K562 (cell line): ENCODE results near the gene ZNF581.

Experiments used
- ATF3 ChIP-seq, 2 experiments: fragments of 450-650 bp in 1 of 2; sonication (generic) in 1 of 2; formaldehyde crosslinking in 1 of 2; IDR thresholded peaks in 1 of 2; conservative IDR thresholded peaks in 1 of 2; 2 replicates each; pipeline versions ENCODE4 v1.6.1 to v1.8.1; 2016 to 2023; ENCODE audit warnings: mild to moderate bottlenecking in 2 of 2, moderate library complexity in 2 of 2, inconsistent platforms in 1 of 2, missing genetic modification reagents in 1 of 2
- CHD1 ChIP-seq: fragments of 200-600 bp; sonication (generic); IDR thresholded peaks from one replicate; pipeline ENCODE4 v1.6.1; 2012; ENCODE audit warnings: mild to moderate bottlenecking, moderate library complexity, low read length, inconsistent platforms
- CREB1 ChIP-seq, 2 experiments: sonication (generic) in 1 of 2; formaldehyde crosslinking in 1 of 2; IDR thresholded peaks; 2 replicates each; pipeline versions ENCODE4 v1.6.1 to v1.8.0; 2012 to 2022; ENCODE audit warnings: inconsistent platforms in 1 of 2, mild to moderate bottlenecking in 1 of 2, missing genetic modification reagents in 1 of 2, moderate library complexity in 1 of 2
- ESRRA ChIP-seq: fragments of 450-650 bp; IDR thresholded peaks from 2 replicates; pipeline ENCODE4 v1.6.1; 2014; ENCODE audit warnings: low read depth, mild to moderate bottlenecking, moderate library complexity, borderline replicate concordance
- GABPA ChIP-seq: fragments of 200-800 bp; sonication (Bioruptor generic); conservative IDR thresholded peaks from 2 replicates; pipeline ENCODE4 v1.6.1; 2016; ENCODE audit warnings: low read depth, missing genetic modification characterization, missing compliant biosample characterization
- MXD1 ChIP-seq: fragments of 250-450 bp; sonication (Bioruptor Pico); IDR thresholded peaks from 2 replicates; pipeline ENCODE4 v1.8.0; 2021; ENCODE audit warnings: borderline replicate concordance, mild to moderate bottlenecking, moderate library complexity; ENCODE audit not compliant: poor library complexity, severe bottlenecking
- RBM25 ChIP-seq: fragments of 200-400 bp; formaldehyde crosslinking; IDR thresholded peaks from 2 replicates; pipeline ENCODE4 v1.6.1; 2018; ENCODE audit warnings: low read length, low read depth, moderate library complexity; ENCODE audit not compliant: severe bottlenecking
- TBP ChIP-seq: optimal IDR thresholded peaks from 2 replicates; pipeline ENCODE3; 2011; ENCODE audit warnings: low read depth, low read length, improper control_type of control experiment
- ZBTB7A ChIP-seq: IDR thresholded peaks from 2 replicates; pipeline ENCODE4 v1.6.1; 2011; ENCODE audit warnings: low read depth, mild to moderate bottlenecking, low read length, moderate library complexity, borderline replicate concordance; ENCODE audit not compliant: control insufficient read depth
- ZNF583 ChIP-seq: fragments of 250-450 bp; sonication (Bioruptor Pico); IDR thresholded peaks from 2 replicates; pipeline ENCODE4 v1.4.0; 2020
- TF ChIP-seq, protein P1 (sequence below): sonication (generic); formaldehyde crosslinking; IDR thresholded peaks from 2 replicates; pipeline ENCODE4 v1.8.1; 2023; ENCODE audit warnings: mild to moderate bottlenecking, missing genetic modification reagents
- TF ChIP-seq, protein P2 (sequence below), 3 experiments: IDR thresholded peaks in 2 of 3; conservative IDR thresholded peaks in 1 of 3; 2 replicates each; pipeline ENCODE4 v1.5.1; 2011 to 2012; ENCODE audit warnings: low read length in 3 of 3, mild to moderate bottlenecking in 3 of 3, control low read depth in 2 of 3, improper control_type of control experiment in 1 of 3, inconsistent platforms in 1 of 3, low read depth in 1 of 3, mixed read lengths in 1 of 3, moderate library complexity in 1 of 3; ENCODE audit not compliant: insufficient read depth in 2 of 3
- TF ChIP-seq, protein P3 (sequence below): sonication (generic); formaldehyde crosslinking; IDR thresholded peaks from 2 replicates; pipeline ENCODE4 v1.8.0; 2022; ENCODE audit warnings: mild to moderate bottlenecking, missing genetic modification reagents
- TF ChIP-seq, protein P4 (sequence below): sonication (generic); formaldehyde crosslinking; IDR thresholded peaks from 2 replicates; pipeline ENCODE4 v1.8.0; 2022; ENCODE audit warnings: mild to moderate bottlenecking, low read depth, missing genetic modification reagents

- TF ChIP-seq ZNF583: peak; percentile 88
- no peak for TF ChIP-seq RBM25
- TF ChIP-seq, protein P1, sequence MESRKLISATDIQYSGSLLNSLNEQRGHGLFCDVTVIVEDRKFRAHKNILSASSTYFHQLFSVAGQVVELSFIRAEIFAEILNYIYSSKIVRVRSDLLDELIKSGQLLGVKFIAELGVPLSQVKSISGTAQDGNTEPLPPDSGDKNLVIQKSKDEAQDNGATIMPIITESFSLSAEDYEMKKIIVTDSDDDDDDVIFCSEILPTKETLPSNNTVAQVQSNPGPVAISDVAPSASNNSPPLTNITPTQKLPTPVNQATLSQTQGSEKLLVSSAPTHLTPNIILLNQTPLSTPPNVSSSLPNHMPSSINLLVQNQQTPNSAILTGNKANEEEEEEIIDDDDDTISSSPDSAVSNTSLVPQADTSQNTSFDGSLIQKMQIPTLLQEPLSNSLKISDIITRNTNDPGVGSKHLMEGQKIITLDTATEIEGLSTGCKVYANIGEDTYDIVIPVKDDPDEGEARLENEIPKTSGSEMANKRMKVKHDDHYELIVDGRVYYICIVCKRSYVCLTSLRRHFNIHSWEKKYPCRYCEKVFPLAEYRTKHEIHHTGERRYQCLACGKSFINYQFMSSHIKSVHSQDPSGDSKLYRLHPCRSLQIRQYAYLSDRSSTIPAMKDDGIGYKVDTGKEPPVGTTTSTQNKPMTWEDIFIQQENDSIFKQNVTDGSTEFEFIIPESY (CRISPR knock-in tag): peak; percentile 100
- TF ChIP-seq, protein P2, sequence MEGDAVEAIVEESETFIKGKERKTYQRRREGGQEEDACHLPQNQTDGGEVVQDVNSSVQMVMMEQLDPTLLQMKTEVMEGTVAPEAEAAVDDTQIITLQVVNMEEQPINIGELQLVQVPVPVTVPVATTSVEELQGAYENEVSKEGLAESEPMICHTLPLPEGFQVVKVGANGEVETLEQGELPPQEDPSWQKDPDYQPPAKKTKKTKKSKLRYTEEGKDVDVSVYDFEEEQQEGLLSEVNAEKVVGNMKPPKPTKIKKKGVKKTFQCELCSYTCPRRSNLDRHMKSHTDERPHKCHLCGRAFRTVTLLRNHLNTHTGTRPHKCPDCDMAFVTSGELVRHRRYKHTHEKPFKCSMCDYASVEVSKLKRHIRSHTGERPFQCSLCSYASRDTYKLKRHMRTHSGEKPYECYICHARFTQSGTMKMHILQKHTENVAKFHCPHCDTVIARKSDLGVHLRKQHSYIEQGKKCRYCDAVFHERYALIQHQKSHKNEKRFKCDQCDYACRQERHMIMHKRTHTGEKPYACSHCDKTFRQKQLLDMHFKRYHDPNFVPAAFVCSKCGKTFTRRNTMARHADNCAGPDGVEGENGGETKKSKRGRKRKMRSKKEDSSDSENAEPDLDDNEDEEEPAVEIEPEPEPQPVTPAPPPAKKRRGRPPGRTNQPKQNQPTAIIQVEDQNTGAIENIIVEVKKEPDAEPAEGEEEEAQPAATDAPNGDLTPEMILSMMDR (IDR thresholded peaks at IDR 0.05 in 2 of 3, conservative IDR thresholded peaks at IDR 0.05 in 1 of 3; ENCODE audit: insufficient read depth in 2 of 3, low read depth in 1 of 3, low read length in 3 of 3): peak; percentile 59 to 90 (median 63)
- no peak for TF ChIP-seq GABPA (tag)
- no peak for TF ChIP-seq ATF3 (IDR thresholded peaks at IDR 0.05)
- 0 out of 2 replicates have a peak, but pooled peaks have one; percentile 79 for TF ChIP-seq ATF3 (CRISPR knock-in tag; conservative IDR thresholded peaks at IDR 0.05)
- no peak for TF ChIP-seq TBP
- no peak for TF ChIP-seq CHD1
- TF ChIP-seq MXD1 (CRISPR knock-in tag): no peak
- peak; percentile 12; the same call in 1 of the 2 replicates for TF ChIP-seq ESRRA
- TF ChIP-seq, protein P3, sequence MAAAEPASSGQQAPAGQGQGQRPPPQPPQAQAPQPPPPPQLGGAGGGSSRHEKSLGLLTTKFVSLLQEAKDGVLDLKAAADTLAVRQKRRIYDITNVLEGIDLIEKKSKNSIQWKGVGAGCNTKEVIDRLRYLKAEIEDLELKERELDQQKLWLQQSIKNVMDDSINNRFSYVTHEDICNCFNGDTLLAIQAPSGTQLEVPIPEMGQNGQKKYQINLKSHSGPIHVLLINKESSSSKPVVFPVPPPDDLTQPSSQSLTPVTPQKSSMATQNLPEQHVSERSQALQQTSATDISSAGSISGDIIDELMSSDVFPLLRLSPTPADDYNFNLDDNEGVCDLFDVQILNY (CRISPR knock-in tag): peak; percentile 99
- no peak for TF ChIP-seq ZBTB7A
- TF ChIP-seq, protein P4, sequence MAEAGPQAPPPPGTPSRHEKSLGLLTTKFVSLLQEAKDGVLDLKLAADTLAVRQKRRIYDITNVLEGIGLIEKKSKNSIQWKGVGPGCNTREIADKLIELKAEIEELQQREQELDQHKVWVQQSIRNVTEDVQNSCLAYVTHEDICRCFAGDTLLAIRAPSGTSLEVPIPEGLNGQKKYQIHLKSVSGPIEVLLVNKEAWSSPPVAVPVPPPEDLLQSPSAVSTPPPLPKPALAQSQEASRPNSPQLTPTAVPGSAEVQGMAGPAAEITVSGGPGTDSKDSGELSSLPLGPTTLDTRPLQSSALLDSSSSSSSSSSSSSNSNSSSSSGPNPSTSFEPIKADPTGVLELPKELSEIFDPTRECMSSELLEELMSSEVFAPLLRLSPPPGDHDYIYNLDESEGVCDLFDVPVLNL (CRISPR knock-in tag): peak; percentile 93
- TF ChIP-seq CREB1 (IDR thresholded peaks at IDR 0.05): no peak; the same call in 1 of the 2 replicates
- TF ChIP-seq CREB1 (CRISPR knock-in tag; IDR thresholded peaks at IDR 0.05): peak; percentile 87
Observed at GRCh38 chr19:55640043-55640576, 3.3 kb upstream of the ZNF581 start.
